ENCODE data around the gene RNF144B. TPM values are rescaled to one million over a fixed set of nuclear protein-coding genes. Genes with fewer than 3 reads are reported as not detected.
"Not testable (repeated sequence)": the region's sequence is repeated elsewhere in the genome, so short reads cannot be mapped to it uniquely, and the experiment has no call there.

The RNF144B gene
- 77.1 and 89.2 TPM in 2 replicates for total RNA-seq

- peak; percentile 94 for DNase-seq
Observed at GRCh38 chr6:18387061-18387721, at the start of gene RNF144B. RNF144B (plus strand) TSS chr6:18387350; CDS start chr6:18399535, 12,185 bp downstream.

- no peak for DNase-seq
Observed at GRCh38 chr6:18339599-18339998, 47.6 kb upstream of the RNF144B start.

GRCh38 chr6:18340781-18341551 is 46.2 kb upstream of the RNF144B start:
- DNase-seq = no peak

- DNase-seq = no peak
Observed at GRCh38 chr6:18342223-18342622, 44.9 kb upstream of the RNF144B start.

- DNase-seq = peak; percentile 91
Observed at GRCh38 chr6:18343741-18344140, 43.4 kb upstream of the RNF144B start.

GRCh38 chr6:18347021-18347577 is 40.1 kb upstream of the RNF144B start:
- peak; percentile 70 for DNase-seq

GRCh38 chr6:18347866-18348265 is 39.3 kb upstream of the RNF144B start:
- no peak for DNase-seq

- no peak for DNase-seq
Observed at GRCh38 chr6:18349386-18349785, 37.8 kb upstream of the RNF144B start.

GRCh38 chr6:18350271-18350670 is 36.9 kb upstream of the RNF144B start:
- DNase-seq = no peak

- no peak for DNase-seq
Observed at GRCh38 chr6:18350712-18351111, 36.4 kb upstream of the RNF144B start.

- DNase-seq = no peak
Observed at GRCh38 chr6:18352001-18352400, 35.1 kb upstream of the RNF144B start.

- DNase-seq = no peak
Observed at GRCh38 chr6:18352842-18353241, 34.3 kb upstream of the RNF144B start.

GRCh38 chr6:18353251-18353650 is 33.9 kb upstream of the RNF144B start:
- DNase-seq = no peak

GRCh38 chr6:18357546-18357945 is 29.6 kb upstream of the RNF144B start:
- not testable (repeated sequence) for DNase-seq

GRCh38 chr6:18359237-18359885 is 27.8 kb upstream of the RNF144B start:
- DNase-seq = no peak

- no peak for DNase-seq
Observed at GRCh38 chr6:18360188-18360587, 27.0 kb upstream of the RNF144B start.

GRCh38 chr6:18362058-18362561 is 25.0 kb upstream of the RNF144B start:
- DNase-seq = peak; percentile 75

GRCh38 chr6:18363746-18364145 is 23.4 kb upstream of the RNF144B start:
- peak; percentile 89 for DNase-seq

- not testable (repeated sequence) for DNase-seq
Observed at GRCh38 chr6:18364561-18364960, 22.6 kb upstream of the RNF144B start.

GRCh38 chr6:18367371-18367770 is 19.8 kb upstream of the RNF144B start:
- no peak for DNase-seq

GRCh38 chr6:18368277-18369105 is 18.7 kb upstream of the RNF144B start:
- DNase-seq = no peak

GRCh38 chr6:18371010-18371409 is 16.1 kb upstream of the RNF144B start:
- peak; percentile 76 for DNase-seq

Measured in dermis blood vessel endothelial cell (primary cell).